Pancreas (tissue), 10 donors: Measurements from ENCODE around the gene ZNF496. TPM values are rescaled to one million over a fixed set of nuclear protein-coding genes. Genes with fewer than 3 reads are reported as not detected.

Source experiments
- ATAC-seq, 4 donors: fragments of 200-7000 bp; cut with Tn5 transposase; one replicate each; pipeline versions ENCODE4 v1.8.0 to v1.9.1; 2020; ENCODE audit warnings: mild to moderate bottlenecking in 4 of 4, moderate library complexity in 4 of 4
- DNase-seq, 6 donors: peaks; one replicate each; pipeline ENCODE4 v3.0.0-alpha.2; 2020
- FAIRE-seq: peaks from 2 replicates; lab custom pipeline; 2012; peaks lifted over from hg19 to GRCh38; lab: Jason Lieb, UNC
- H3K27ac ChIP-seq, 4 donors: fragments of 200-600 bp; sonication (generic); 1 replicate in 3 of 4; 2 replicates in 1 of 4; pipeline versions ENCODE4 v1.5.0 to v1.8.0; 2020
- H3K27me3 ChIP-seq, 4 donors: fragments of 200-600 bp; one replicate each; pipeline ENCODE4 v1.8.0; 2021
- H3K36me3 ChIP-seq, 3 donors: fragments of 200-600 bp; sonication (generic) in 1 of 3; one replicate each; pipeline versions ENCODE4 v1.5.0 to v1.8.0; 2020 to 2021
- H3K4me1 ChIP-seq, 3 donors: fragments of 200-600 bp; one replicate each; pipeline ENCODE4 v1.8.0; 2021
- H3K4me3 ChIP-seq, 4 donors: fragments of 200-600 bp; sonication (generic) in 2 of 4; one replicate each; pipeline versions ENCODE4 v1.5.0 to v1.8.0; 2020 to 2021
- H3K9me3 ChIP-seq, 4 donors: fragments of 200-600 bp; one replicate each; pipeline ENCODE4 v1.8.0; 2021
- WGBS, 2 donors: extraction: QIAGEN DNeasy Blood & Tissue Kit; methylation state at CpG; one replicate each; pipeline ENCODE4 v1.1.7; 2013; 5-methylcytosine and 5-hydroxymethylcytosine counted together
- intact Hi-C, 3 donors: fragments of 100-400 bp; cut with DNase I; formaldehyde crosslinking; loops; one replicate each; pipeline versions ENCODE4 v1.11.1 to v1.14.2; 2022
- polyA plus RNA-seq, 2 donors: library from polyadenylated mRNA; stranded (reverse); fragments of 200-250 nt; gene quantifications; one replicate each; pipeline ENCODE4 v1.2.3, GENCODE V29; 2013
- total RNA-seq, 6 donors: library from RNA; stranded (reverse); fragmentation: NEBNext Ultra II Directional in 4 of 6; extraction: Animal tissue kit (Norgen Biotek cat#: 25700) in 4 of 6; gene quantifications; one replicate each; pipeline versions ENCODE4 v1.2.1 to v1.2.4, GENCODE V29; 2021 to 2023
- TF ChIP-seq, protein P1 (sequence below), 4 donors: fragments of 200-600 bp; sonication (generic) in 3 of 4; IDR thresholded peaks; one replicate each; pipeline versions ENCODE4 v1.5.0 to v1.8.0; 2021; ENCODE audit warnings: antibody characterized with exemption in 4 of 4
- donor health status: healthy with polysubstance abuse.
- donor health status: DM: no; HTN: no; CAD: no; lungs with moderate emphysema.
- donor health status: DM: no; HTN: no; CAD: no.
- donor health status: control.
- donor health status: control.
- donor health status: Bipolar disorder and iron deficiency.
- donor health status: DM: yes; HTN: yes; CAD: no.
- donor health status: DM: no; HTN: no; CAD: no.
- donor health status: DM: no; HTN: no; CAD: no.
- donor health status: DM: yes; HTN: yes; CAD: no.

ZNF496 gene
- total and polyA plus RNA-seq, 8 donors = 11.4 to 24.4 (median 18.8) TPM

- WGBS, 2 donors = 17 to 26% methylated on average over 29 to 31 of the region's 31 CpGs
- DNase-seq (peak in 2 of 6 donors; percentile 23 to 60), ATAC-seq (peak in 1 of 4 donors; percentile 21), FAIRE-seq (no peak)
- no peak overlapping the region for H3K4me3 ChIP-seq
- no peaks in the 10 kb centered on the region for H3K4me1 ChIP-seq
- H3K9me3 ChIP-seq = no peaks in the 10 kb centered on the region
- intact Hi-C loops = no loop called here
- no peaks in the 10 kb centered on the region for H3K36me3 ChIP-seq
- TF ChIP-seq, protein P1, sequence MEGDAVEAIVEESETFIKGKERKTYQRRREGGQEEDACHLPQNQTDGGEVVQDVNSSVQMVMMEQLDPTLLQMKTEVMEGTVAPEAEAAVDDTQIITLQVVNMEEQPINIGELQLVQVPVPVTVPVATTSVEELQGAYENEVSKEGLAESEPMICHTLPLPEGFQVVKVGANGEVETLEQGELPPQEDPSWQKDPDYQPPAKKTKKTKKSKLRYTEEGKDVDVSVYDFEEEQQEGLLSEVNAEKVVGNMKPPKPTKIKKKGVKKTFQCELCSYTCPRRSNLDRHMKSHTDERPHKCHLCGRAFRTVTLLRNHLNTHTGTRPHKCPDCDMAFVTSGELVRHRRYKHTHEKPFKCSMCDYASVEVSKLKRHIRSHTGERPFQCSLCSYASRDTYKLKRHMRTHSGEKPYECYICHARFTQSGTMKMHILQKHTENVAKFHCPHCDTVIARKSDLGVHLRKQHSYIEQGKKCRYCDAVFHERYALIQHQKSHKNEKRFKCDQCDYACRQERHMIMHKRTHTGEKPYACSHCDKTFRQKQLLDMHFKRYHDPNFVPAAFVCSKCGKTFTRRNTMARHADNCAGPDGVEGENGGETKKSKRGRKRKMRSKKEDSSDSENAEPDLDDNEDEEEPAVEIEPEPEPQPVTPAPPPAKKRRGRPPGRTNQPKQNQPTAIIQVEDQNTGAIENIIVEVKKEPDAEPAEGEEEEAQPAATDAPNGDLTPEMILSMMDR (IDR thresholded peaks at IDR 0.05) = no peak
- H3K27me3 ChIP-seq = no peaks in the 10 kb centered on the region
- no peak overlapping the region for H3K27ac ChIP-seq
Observed at GRCh38 chr1:247347477-247348222, 16.0 kb upstream of the ZNF496 start.

DNA sequence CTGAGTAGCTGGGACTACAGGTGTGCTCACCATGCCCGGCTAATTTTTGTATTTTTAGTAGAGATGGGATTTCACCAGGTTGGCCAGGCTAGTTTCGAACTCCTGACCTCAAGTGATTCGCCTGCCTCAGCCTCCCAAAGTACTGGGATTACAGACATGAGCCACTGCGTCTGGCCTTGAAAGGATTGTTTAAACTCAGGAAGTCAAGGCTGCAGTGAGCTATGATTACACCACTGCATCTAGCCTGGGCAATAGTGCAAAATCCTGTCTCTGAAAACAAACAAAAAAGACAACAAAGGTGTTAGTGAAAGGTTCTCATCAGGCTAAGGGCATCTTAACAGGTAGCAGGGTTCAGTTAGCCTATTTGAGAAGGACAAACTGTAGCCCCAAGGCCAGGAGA, 14.2 kb upstream of the ZNF496 start:
- FAIRE-seq (no peak), ATAC-seq (no peak), DNase-seq (no peak)
- WGBS, 2 donors = 86 to 94% methylated on average over 4 of the region's 4 CpGs
- Histone ChIP-seq H3K36me3 (no peaks in the 10 kb centered on the region), H3K4me1 (no peaks in the 10 kb centered on the region), H3K27ac (no peak overlapping the region), H3K4me3 (no peak overlapping the region), H3K9me3 (no peaks in the 10 kb centered on the region), H3K27me3 (no peaks in the 10 kb centered on the region)
- intact Hi-C loops = no loop called here
- TF ChIP-seq, protein P1 (IDR thresholded peaks at IDR 0.05) = no peak

DNA sequence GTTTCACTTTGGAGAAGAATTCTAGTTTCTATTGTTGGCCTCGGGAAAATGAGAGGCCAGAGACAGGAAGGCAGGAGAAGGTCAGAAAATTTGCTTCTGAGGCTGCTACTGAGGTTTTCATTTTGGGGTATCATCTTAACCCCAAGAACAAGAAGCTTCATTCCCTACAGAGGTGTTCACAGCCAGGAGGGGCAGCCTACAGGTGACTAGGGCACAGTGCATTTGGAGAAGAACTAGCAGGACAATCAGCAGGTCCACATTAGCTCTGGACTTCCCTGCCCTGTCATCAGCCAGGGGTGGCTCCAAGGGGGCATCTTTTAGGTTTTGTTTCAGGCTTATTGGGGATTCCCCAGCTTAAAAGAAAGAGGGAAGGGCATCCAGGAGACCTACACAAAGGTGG, 12.1 kb upstream of the ZNF496 start:
- FAIRE-seq (no peak), ATAC-seq (no peak), DNase-seq (no peak)
- intact Hi-C loops = no loop called here
- no peaks in the 10 kb centered on the region for H3K9me3 ChIP-seq
- no peaks in the 10 kb centered on the region for H3K4me1 ChIP-seq
- H3K4me3 ChIP-seq = no peak overlapping the region
- no peaks in the 10 kb centered on the region for H3K36me3 ChIP-seq
- no peaks in the 10 kb centered on the region for H3K27me3 ChIP-seq
- WGBS, 2 donors = 81 to 92% methylated on average over 1 of the region's 1 CpG
- H3K27ac ChIP-seq = no peak overlapping the region
- TF ChIP-seq, protein P1 (IDR thresholded peaks at IDR 0.05) = no peak

GRCh38 chr1:247338723-247339275, 7.1 kb upstream of the ZNF496 start:
- no peak for ATAC-seq
- intact Hi-C loops = no loop called here
- 64 to 74% methylated on average over 3 of the region's 3 CpGs for WGBS, 2 donors

More at GRCh38 chr1:247338723-247339275, 7.1 kb upstream of the ZNF496 start:
- Histone ChIP-seq H3K36me3 (no peaks in the 10 kb centered on the region), H3K27ac (no peak overlapping the region), H3K4me1 (no peaks in the 10 kb centered on the region), H3K4me3 (no peak overlapping the region), H3K27me3 (no peaks in the 10 kb centered on the region), H3K9me3 (no peaks in the 10 kb centered on the region)
- TF ChIP-seq, protein P1 (IDR thresholded peaks at IDR 0.05) = no peak
- FAIRE-seq (no peak), DNase-seq (no peak)
